Ishikawa (cell line): Measurements from ENCODE around the gene CATSPER3.

Source experiments
- CEBPB ChIP-seq: IDR thresholded peaks from 2 replicates; pipeline ENCODE4 v1.6.1; 2012
- CREB1 ChIP-seq: IDR thresholded peaks from 2 replicates; pipeline ENCODE4 v1.6.1; 2012; ENCODE audit warnings: low read depth
- EGR1 ChIP-seq: IDR thresholded peaks from 2 replicates; pipeline ENCODE4 v1.6.1; 2012
- EP300 ChIP-seq: IDR thresholded peaks from 2 replicates; pipeline ENCODE4 v1.6.1; 2012; ENCODE audit warnings: borderline replicate concordance
- FOXM1 ChIP-seq: IDR thresholded peaks from 2 replicates; pipeline ENCODE4 v1.6.1; 2012; ENCODE audit warnings: low read depth, borderline replicate concordance
- MAX ChIP-seq: IDR thresholded peaks from 2 replicates; pipeline ENCODE4 v1.6.1; 2012
- NFIC ChIP-seq: IDR thresholded peaks from 2 replicates; pipeline ENCODE4 v1.6.1; 2012
- RAD21 ChIP-seq: IDR thresholded peaks from 2 replicates; pipeline ENCODE4 v1.6.1; 2012; ENCODE audit warnings: low read depth
- REST ChIP-seq: IDR thresholded peaks from 2 replicates; pipeline ENCODE4 v1.6.1; 2012; ENCODE audit warnings: low read depth, mild to moderate bottlenecking
- TAF1 ChIP-seq: IDR thresholded peaks from 2 replicates; pipeline ENCODE4 v1.6.1; 2012; ENCODE audit warnings: low read depth, mild to moderate bottlenecking
- TCF12 ChIP-seq: IDR thresholded peaks from 2 replicates; pipeline ENCODE4 v1.6.1; 2012; ENCODE audit warnings: low read depth
- TEAD4 ChIP-seq: IDR thresholded peaks from 2 replicates; pipeline ENCODE4 v1.6.1; 2012
- USF1 ChIP-seq: IDR thresholded peaks from 2 replicates; pipeline ENCODE4 v1.6.1; 2012
- YY1 ChIP-seq: IDR thresholded peaks from 2 replicates; pipeline ENCODE4 v1.6.1; 2012; ENCODE audit warnings: low read depth
- ZBTB7A ChIP-seq: IDR thresholded peaks from 2 replicates; pipeline ENCODE4 v1.6.1; 2012; ENCODE audit warnings: low read depth

CATSPER3 gene

GRCh38 chr5:135041145-135041587 lies 73.5 kb downstream of the CATSPER3 start:
- TF ChIP-seq NFIC (no peak), REST (no peak), CEBPB (no peak), EGR1 (no peak), MAX (no peak), TCF12 (no peak), YY1 (no peak), USF1 (no peak), TEAD4 (no peak), CREB1 (no peak), EP300 (no peak), ZBTB7A (no peak), RAD21 (no peak), TAF1 (no peak)

- TF ChIP-seq TEAD4: no peak
- TF ChIP-seq NFIC: no peak
- TF ChIP-seq MAX: no peak
- TF ChIP-seq REST: no peak
- TF ChIP-seq FOXM1: no peak
- TF ChIP-seq CREB1: no peak
- no peak for TF ChIP-seq ZBTB7A
- TF ChIP-seq CEBPB: no peak
- TF ChIP-seq EP300: no peak
- TF ChIP-seq TCF12: no peak
- no peak for TF ChIP-seq RAD21
- no peak for TF ChIP-seq TAF1
- TF ChIP-seq EGR1: no peak
- TF ChIP-seq YY1: no peak
Measured at GRCh38 chr5:135041726-135042125, 74.0 kb downstream of the CATSPER3 start.

GRCh38 chr5:135042595-135042994 lies 74.9 kb downstream of the CATSPER3 start:
- TF ChIP-seq RAD21: no peak
- no peak for TF ChIP-seq MAX
- no peak for TF ChIP-seq YY1
- TF ChIP-seq TAF1: no peak
- no peak for TF ChIP-seq TEAD4

GRCh38 chr5:135045488-135045887 lies 77.8 kb downstream of the CATSPER3 start:
- TF ChIP-seq NFIC: no peak
- no peak for TF ChIP-seq ZBTB7A
- TF ChIP-seq EP300: no peak
- no peak for TF ChIP-seq CREB1
- no peak for TF ChIP-seq TAF1
- TF ChIP-seq CEBPB: no peak

GRCh38 chr5:135046661-135047346 lies 79.1 kb downstream of the CATSPER3 start:
- TF ChIP-seq TCF12 (no peak), YY1 (no peak), CEBPB (no peak), EP300 (no peak), TAF1 (no peak), NFIC (no peak), FOXM1 (no peak), USF1 (no peak), ZBTB7A (no peak), CREB1 (no peak), MAX (no peak), TEAD4 (no peak), RAD21 (no peak), EGR1 (no peak)
